HUES64 (cell line): ENCODE data around the gene SLC35E2B.
"Not testable (repeated sequence)": the region's sequence is repeated elsewhere in the genome, so short reads cannot be mapped to it uniquely, and the experiment has no call there.

Experiments used
- H3K27ac ChIP-seq: 2 replicates; pipeline ENCODE4 v1.7.0; 2013; ENCODE audit warnings: low read depth, low read length, inconsistent platforms
- H3K27me3 ChIP-seq: 2 replicates; pipeline ENCODE4 v1.6.1; 2013; ENCODE audit warnings: mild to moderate bottlenecking, low read length; ENCODE audit not compliant: insufficient read depth
- H3K36me3 ChIP-seq: 2 replicates; pipeline ENCODE4 v1.6.1; 2013; ENCODE audit warnings: mild to moderate bottlenecking, low read length; ENCODE audit not compliant: insufficient read depth
- H3K4me1 ChIP-seq: 2 replicates; pipeline ENCODE4 v1.6.1; 2013; ENCODE audit warnings: mild to moderate bottlenecking, low read length, moderate library complexity; ENCODE audit not compliant: insufficient read depth
- H3K4me3 ChIP-seq: 2 replicates; pipeline ENCODE4 v1.5.1; 2013; ENCODE audit warnings: mild to moderate bottlenecking, low read length, moderate library complexity
- H3K9ac ChIP-seq: 2 replicates; pipeline ENCODE4 v1.6.1; 2013; ENCODE audit warnings: mild to moderate bottlenecking, low read depth, low read length
- H3K9me3 ChIP-seq: 2 replicates; pipeline ENCODE4 v1.6.1; 2013; ENCODE audit warnings: low read depth, low read length; ENCODE audit not compliant: insufficient read depth
- WGBS: fragments of 150-250, 120-280 bp; methylation state at CpG from one replicate; pipeline ENCODE4 v1.1.7; 2013; ENCODE audit warnings: missing lambda C conversion rate; 5-methylcytosine and 5-hydroxymethylcytosine counted together

The SLC35E2B gene

DNA sequence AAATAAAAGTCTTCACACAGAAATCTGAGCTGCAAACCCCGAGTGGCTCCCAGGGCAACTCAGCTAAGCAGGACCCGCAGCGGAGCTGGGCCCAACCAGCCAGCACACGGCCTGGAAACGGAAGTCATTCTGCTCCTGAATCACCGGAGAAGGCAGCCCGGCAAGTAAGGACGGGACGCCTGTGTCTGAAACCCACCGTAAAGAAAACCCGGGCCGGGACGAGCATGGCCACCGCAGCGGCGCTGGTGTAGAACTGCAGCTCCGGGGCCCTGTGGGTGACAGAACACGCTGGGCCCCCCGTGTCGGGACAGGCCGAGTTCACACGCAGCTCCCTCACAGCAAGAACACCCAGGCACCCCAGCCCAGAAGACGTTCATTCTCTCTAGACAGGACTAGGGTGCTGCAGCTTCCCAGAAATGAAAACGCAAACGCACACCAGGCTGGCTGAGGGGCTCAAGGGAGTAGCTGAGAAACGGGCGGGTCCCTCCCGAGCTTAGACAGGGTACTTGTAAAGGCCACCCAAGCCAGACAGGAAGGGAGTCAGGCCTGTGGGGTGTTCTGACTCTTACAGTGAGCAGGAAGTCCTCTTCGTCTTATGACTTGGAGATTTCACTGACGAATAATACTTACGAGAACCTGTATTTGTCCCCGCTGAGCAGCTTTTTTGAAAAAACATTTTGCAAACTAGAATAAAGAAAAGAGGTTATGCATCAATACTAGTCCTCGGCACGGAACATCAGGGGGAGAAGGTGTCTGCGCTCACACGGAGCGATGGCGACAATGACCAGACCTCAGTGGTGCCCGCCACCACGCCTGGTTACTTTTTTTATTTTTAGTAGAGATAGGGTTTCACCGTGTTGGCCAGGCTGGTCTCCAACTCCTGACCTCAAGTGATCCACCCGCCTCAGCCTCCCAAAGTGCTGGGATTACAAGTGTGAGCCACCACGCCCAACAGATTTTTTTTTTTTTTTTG, 22.8 kb downstream of the SLC35E2B start:
- no peaks in the 10 kb centered on the region for H3K4me1 ChIP-seq
- H3K27me3 ChIP-seq = no peaks in the 10 kb centered on the region
- WGBS = 93% methylated on average over 43 of the region's 43 CpGs
- H3K9me3 ChIP-seq = no peaks in the 10 kb centered on the region
- peaks cover 59% of the 10 kb centered on the region for H3K36me3 ChIP-seq
- no peak overlapping the region for H3K9ac ChIP-seq
- H3K27ac ChIP-seq = no peak overlapping the region
- H3K4me3 ChIP-seq = no peak overlapping the region

DNA sequence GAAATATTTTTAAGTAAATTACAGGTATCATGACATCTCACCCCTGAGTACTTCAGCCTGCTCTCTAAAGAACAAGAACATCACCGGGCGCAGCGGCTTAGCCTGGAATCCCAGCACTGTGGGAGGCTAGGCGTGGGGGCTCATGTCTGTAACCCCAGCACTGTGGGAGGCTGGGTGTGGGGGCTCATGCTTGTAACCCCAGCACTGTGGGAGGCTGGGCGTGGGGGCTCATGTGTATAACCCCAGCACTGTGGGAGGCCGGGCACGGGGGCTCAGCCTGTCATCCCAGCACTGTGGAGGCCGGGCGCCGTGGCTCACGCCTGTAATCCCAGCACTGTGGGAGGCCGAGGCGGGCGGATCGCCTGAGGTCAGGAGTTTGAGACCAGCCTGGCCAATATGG, 26.1 kb downstream of the SLC35E2B start:
- Histone ChIP-seq H3K9me3 (no peaks in the 10 kb centered on the region), H3K27me3 (no peaks in the 10 kb centered on the region), H3K27ac (no peak overlapping the region), H3K4me3 (no peak overlapping the region), H3K9ac (no peak overlapping the region), H3K4me1 (no peaks in the 10 kb centered on the region), H3K36me3 (peaks cover 49% of the 10 kb centered on the region)
- WGBS = 97% methylated on average over 15 of the region's 15 CpGs

DNA sequence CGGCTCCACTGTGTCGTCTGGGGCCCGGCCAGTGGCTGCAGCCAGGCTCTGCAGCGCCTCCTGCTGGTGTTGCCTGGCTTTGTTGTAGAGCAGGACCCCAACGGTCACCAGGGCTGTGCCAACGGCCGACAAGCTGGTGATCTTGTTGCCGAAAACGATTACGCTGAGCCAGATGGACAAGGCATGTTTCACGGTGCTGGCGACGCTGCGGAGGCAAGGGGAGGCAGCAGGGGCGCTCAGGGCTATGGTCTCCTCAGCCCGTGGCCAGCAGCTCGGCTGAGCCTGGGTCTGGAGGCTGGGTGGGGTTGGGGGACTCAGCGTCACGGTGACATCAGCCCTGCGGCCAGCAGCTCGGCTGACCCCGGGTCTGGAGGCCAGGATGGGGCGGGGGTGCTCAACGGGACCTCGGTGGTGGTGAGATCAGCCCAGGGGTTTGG, 26.8 kb downstream of the SLC35E2B start:
- WGBS = 94% methylated on average over 25 of the region's 25 CpGs
- H3K9me3 ChIP-seq = no peaks in the 10 kb centered on the region
- peaks cover 42% of the 10 kb centered on the region for H3K36me3 ChIP-seq
- H3K27me3 ChIP-seq = no peaks in the 10 kb centered on the region
- H3K4me3 ChIP-seq = no peak overlapping the region
- H3K27ac ChIP-seq = no peak overlapping the region
- H3K4me1 ChIP-seq = no peaks in the 10 kb centered on the region
- H3K9ac ChIP-seq = no peak overlapping the region

DNA sequence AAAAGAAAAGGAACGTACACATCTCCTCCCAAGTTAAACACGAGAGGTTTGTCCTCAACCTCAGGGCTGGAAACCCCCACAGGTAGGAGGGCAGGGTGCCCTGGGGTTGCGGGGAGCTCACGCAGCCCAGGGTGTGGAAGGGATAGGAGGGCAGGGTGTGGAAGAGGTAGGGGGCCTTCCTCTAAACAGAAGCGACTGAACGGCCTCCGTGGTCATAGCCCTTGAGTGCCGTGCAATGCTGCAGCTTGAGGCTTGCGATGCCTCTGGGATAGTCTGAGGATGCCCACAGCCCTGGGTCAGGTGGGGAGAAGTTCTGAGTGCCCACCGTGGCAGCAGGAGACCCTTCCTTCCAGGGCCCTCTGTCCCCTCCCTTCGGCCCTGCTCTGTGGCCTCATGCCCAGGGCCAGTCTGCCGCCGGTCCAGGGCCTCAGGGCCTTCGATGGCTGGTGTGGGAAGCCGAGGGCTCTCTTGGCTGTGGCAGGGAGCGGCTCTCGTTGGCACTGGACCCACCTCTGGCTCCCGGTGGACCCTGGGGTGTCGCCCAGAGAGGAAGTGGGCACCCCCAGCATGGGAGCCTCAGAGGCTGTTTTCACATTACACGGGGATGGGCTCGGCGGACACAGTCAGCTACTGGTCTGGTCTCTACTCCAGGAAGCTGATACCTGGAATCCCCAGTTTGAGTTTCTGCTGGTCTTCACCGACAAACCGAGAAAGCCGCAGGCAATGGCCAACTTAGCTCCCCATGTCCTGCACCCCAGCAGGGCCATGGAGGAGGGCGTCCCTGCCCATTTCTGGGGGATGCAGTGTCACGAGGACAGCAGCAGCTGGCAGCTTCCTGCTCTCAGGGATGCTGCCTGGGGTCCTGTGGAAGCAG, 27.4 kb downstream of the SLC35E2B start:
- H3K4me3 ChIP-seq = no peak overlapping the region
- no peaks in the 10 kb centered on the region for H3K4me1 ChIP-seq
- no peak overlapping the region for H3K9ac ChIP-seq
- peaks cover 38% of the 10 kb centered on the region for H3K36me3 ChIP-seq
- H3K27me3 ChIP-seq = no peaks in the 10 kb centered on the region
- no peaks in the 10 kb centered on the region for H3K9me3 ChIP-seq
- WGBS = 94% methylated on average over 26 of the region's 27 CpGs
- H3K27ac ChIP-seq = no peak overlapping the region

DNA sequence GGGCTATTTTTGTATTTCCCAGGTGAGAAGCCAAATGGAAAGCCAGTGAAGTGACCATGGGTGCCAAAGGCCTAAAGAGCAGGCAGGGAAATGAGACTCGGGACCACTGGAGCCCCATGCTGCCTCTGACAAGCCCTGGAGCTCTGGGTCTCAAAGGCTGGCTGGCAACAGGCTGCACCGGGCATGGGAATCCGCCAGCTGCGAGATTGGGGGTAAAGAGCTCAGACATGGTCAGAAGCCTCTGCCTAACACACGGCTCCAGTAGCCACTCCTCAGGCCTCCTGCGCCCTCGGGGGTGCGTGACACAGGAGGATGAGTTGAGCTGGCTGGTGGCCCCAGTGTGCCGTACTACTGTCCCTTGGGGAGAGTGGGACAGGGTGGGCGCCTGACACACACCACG, 28.3 kb downstream of the SLC35E2B start:
- not testable (repeated sequence) for H3K9ac ChIP-seq, H3K4me3 ChIP-seq, H3K4me1 ChIP-seq, H3K9me3 ChIP-seq, H3K27ac ChIP-seq, H3K27me3 ChIP-seq
- 71% methylated on average over 4 of the region's 11 CpGs for WGBS
- peaks cover 30% of the 10 kb centered on the region for H3K36me3 ChIP-seq

DNA sequence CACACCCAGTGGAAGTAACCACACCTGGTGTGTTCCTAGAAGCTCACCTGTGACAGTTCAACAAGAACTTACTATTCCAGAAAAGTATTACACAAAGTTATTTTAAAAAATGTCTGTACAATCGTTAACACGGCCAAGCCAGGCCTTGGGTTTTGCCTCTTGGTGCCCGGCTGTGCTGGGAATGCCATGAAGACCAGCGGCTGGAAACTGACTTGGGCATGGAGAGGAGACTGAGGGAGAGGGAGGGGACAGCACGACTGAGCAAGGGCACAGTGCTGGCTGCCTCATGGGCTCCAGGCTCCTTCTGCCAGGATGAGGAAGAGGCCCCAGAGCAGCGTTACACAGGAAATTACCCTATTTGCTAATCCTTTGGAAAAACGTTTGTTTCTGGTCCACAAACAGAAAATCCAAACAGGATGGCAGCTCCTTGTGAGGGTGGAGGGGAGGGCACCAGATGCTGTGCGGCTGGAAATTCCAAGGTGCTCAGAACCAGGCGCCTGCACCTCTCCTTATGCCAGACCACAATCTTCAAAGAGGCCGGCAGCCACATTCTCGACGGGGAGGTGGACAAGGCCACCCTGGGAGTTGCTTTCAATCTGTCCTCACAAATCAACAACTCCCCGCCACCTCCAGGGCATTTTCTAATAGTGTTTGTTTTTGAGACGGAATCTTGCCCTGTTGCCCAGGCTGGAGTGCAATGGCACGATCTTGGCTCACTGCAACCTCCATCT, 29.6 kb downstream of the SLC35E2B start:
- not testable (repeated sequence) for H3K4me3 ChIP-seq, H3K9ac ChIP-seq
- WGBS = 96% methylated on average over 14 of the region's 15 CpGs

DNA sequence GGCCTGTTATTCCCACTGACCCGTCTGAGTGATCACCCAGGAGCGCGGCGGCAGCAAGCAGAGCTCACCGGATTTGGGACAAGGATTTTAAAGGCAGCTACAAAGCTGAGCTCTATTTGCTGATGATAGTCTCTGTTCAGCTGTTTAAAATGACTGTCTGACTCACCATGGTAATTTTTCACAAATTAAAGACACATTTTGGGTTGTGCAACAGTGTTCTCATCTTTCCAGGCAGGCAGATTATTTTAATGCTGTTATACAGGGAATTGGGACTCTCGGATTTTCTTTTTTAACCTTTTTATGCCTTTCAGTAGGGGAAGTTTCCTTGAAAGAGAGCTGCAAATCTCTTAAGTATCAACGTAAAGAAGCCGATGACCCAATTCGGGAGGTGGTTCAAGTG, 30.2 kb downstream of the SLC35E2B start:
- H3K36me3 ChIP-seq = peaks cover 18% of the 10 kb centered on the region
- H3K4me3 ChIP-seq, H3K9ac ChIP-seq, H3K27ac ChIP-seq, H3K27me3 ChIP-seq, H3K4me1 ChIP-seq, H3K9me3 ChIP-seq: not testable (repeated sequence)
- WGBS = 94% methylated on average over 3 of the region's 9 CpGs

More for the DNA sequence above, 29.6 kb downstream of the SLC35E2B start:
- H3K9me3 ChIP-seq, H3K27ac ChIP-seq, H3K4me1 ChIP-seq, H3K27me3 ChIP-seq: not testable (repeated sequence)
- peaks cover 21% of the 10 kb centered on the region for H3K36me3 ChIP-seq

DNA sequence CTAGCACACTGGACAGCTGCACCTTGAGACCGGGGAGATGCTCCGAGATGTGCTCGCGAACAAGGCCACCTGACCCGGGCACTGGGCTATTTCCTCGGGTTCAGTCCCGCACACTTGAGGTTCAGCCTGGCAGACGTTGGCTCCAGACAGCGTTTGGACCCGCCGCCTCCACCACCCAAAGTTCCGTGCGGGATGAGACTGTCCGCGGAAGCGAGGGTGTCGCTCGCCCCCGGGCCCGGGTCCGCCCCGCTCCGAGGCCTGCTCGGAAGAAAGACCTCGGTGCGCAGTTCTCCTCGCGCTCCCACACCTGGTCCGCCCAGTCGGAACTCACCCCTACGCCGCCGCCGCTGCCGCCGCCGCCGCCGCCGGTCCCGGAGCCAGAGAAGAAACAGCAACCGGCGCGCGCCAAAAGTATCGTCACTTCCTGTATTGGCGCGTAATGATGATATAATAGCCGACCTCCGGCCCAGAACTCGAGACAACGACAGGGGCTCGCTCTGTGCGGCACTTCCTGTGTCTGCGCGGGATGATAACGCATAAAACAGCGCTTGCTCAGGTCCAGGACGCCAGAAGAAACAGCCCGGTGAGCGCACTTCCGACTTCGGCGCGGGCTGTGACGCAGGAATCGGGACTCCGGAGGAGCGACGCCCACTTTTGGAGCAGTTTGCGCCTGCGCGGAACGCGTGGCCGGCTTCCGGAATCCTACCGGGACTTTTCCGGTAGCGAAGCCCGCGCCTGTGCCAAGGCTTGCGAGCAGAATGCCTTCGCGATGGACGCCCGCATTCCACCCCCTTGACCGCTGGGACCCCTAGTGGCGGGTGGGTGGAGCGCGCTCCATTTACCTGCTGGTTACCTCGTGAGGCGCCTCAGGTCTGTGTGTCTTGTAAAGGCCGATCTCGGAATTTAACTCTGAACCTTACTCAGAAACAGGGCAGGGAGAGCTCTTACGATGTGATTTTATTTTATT, 33.7 kb downstream of the SLC35E2B start, which contains the start of gene CDK11B:
CDK11B (minus strand) TSS at position 422 of the 967 bp plus-strand sequence. CDS start 1,519 bp downstream, outside the sequence.
- WGBS = under 1% methylated on average over 56 of the region's 96 CpGs
- Histone ChIP-seq H3K9ac (peak within 1 kb of the TSS; percentile 87), H3K36me3 (peaks cover 29% of the 10 kb centered on the region), H3K27ac (peak within 1 kb of the TSS; percentile 96), H3K4me3 (peak within 1 kb of the TSS; percentile 58)
- not testable (repeated sequence) for H3K27me3 ChIP-seq, H3K4me1 ChIP-seq, H3K9me3 ChIP-seq

DNA sequence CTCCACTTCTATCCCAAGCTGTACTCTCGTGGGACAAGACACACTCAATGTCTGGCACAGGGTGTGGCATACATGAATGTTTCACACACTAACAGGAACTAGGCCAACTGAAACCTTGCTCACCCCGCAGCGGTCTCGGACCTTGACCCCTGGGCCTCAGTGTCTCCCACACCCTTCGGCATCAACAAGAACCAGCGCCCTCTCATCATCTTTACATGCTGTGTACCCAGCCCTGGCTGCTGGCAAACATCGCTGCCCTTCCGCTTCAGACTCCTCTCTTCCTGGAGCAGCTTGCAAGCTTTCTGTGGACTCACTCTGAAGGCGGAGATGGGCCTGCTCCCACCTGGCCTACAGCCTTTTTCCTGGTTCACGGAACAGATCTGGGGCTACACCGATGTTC, 44.3 kb downstream of the SLC35E2B start:
- H3K4me1 ChIP-seq, H3K9ac ChIP-seq, H3K4me3 ChIP-seq, H3K27me3 ChIP-seq, H3K27ac ChIP-seq, H3K9me3 ChIP-seq: not testable (repeated sequence)
- 95% methylated on average over 11 of the region's 11 CpGs for WGBS
- peaks cover 61% of the 10 kb centered on the region for H3K36me3 ChIP-seq
